ENCODE results near the gene COA4.

COA4 gene

GRCh38 chr11:73833067-73833466, 43.6 kb downstream of the COA4 start:
- in situ Hi-C loops (cut with HindIII; ENCODE audit: low pct_ligation_motif_present, low sequenced_read_pairs) = no loop called here
- no peak for DNase-seq
- TF ChIP-seq, protein P1, sequence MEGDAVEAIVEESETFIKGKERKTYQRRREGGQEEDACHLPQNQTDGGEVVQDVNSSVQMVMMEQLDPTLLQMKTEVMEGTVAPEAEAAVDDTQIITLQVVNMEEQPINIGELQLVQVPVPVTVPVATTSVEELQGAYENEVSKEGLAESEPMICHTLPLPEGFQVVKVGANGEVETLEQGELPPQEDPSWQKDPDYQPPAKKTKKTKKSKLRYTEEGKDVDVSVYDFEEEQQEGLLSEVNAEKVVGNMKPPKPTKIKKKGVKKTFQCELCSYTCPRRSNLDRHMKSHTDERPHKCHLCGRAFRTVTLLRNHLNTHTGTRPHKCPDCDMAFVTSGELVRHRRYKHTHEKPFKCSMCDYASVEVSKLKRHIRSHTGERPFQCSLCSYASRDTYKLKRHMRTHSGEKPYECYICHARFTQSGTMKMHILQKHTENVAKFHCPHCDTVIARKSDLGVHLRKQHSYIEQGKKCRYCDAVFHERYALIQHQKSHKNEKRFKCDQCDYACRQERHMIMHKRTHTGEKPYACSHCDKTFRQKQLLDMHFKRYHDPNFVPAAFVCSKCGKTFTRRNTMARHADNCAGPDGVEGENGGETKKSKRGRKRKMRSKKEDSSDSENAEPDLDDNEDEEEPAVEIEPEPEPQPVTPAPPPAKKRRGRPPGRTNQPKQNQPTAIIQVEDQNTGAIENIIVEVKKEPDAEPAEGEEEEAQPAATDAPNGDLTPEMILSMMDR (IDR thresholded peaks at IDR 0.05; ENCODE audit: low read depth, low read length, missing control alignments) = no peak
- H3K27ac ChIP-seq = no peak overlapping the region
- no peak overlapping the region for H3K4me3 ChIP-seq (ENCODE audit: low read depth, low read length)
- no peaks in the 10 kb centered on the region for H3K27me3 ChIP-seq (replicated peaks)
- no peaks in the 10 kb centered on the region for H3K36me3 ChIP-seq (replicated peaks)

- TF ChIP-seq, protein P1 (IDR thresholded peaks at IDR 0.05; ENCODE audit: low read depth, low read length, missing control alignments) = no peak
- in situ Hi-C loops (cut with HindIII; ENCODE audit: low pct_ligation_motif_present, low sequenced_read_pairs) = no loop called here
- Histone ChIP-seq H3K36me3 (replicated peaks) (peaks cover 3% of the 10 kb centered on the region), H3K4me3 (ENCODE audit: low read depth, low read length) (no peak overlapping the region), H3K27me3 (replicated peaks) (no peaks in the 10 kb centered on the region), H3K27ac (no peak overlapping the region)
- DNase-seq = no peak
These were observed 46.4 kb downstream of the COA4 start for GRCh38 chr11:73830261-73830660.
